ENCODE results near the gene NRG2. TPM values are rescaled to one million over a fixed set of nuclear protein-coding genes. Genes with fewer than 3 reads are reported as not detected.
A peak's percentile ranks its signal among the peaks of the same experiment; 100 is the strongest.

Gene NRG2
- total and polyA plus RNA-seq, 2 experiments from 2014 or later = 0.37 to 1.3 TPM

- peak; percentile 12; the same call in 2 of the 3 replicates for ATAC-seq
- TF ChIP-seq ZNF462 (CRISPR knock-in tag; IDR thresholded peaks at IDR 0.05) (no peak), CTCF (conservative IDR thresholded peaks at IDR 0.05; ENCODE audit: low read depth in 2 of 2) (peak in 1 of 2 experiments; percentile 41; a peak in 2 of 4 replicates)
- Histone ChIP-seq H3K27ac (ENCODE audit: low read depth) (no peak overlapping the region), H4K20me1 (replicated peaks; ENCODE audit: insufficient read depth) (no peaks in the 10 kb centered on the region), H3K36me3 (ENCODE audit: insufficient read depth) (no peaks in the 10 kb centered on the region), H3K4me1 (ENCODE audit: insufficient read depth) (no peaks in the 10 kb centered on the region), H3K4me3 (no peak overlapping the region), H3K4me2 (no peak overlapping the region), H3K79me2 (replicated peaks; ENCODE audit: insufficient read depth) (no peaks in the 10 kb centered on the region), H3F3A (replicated peaks; ENCODE audit: low read depth) (no peaks in the 10 kb centered on the region), H2AFZ (no peak overlapping the region), H3K27me3 (ENCODE audit: insufficient read depth) (no peaks in the 10 kb centered on the region), H3K9me2 (ENCODE audit: insufficient read depth) (no peaks in the 10 kb centered on the region)
- H3K27ac Mint-ChIP-seq = no peak overlapping the region
- no peaks in the 10 kb centered on the region for H3K36me3 Mint-ChIP-seq (ENCODE audit: low read depth)
- DNase-seq (ENCODE audit: low spot score) = no peak
- H3K9me3 Mint-ChIP-seq = no peaks in the 10 kb centered on the region
- H3K27me3 Mint-ChIP-seq (ENCODE audit: insufficient read depth, low read depth, poor library complexity) = peaks cover 15% of the 10 kb centered on the region
- H3K4me3 Mint-ChIP-seq = no peak overlapping the region
- H3K4me1 Mint-ChIP-seq = peaks cover 5% of the 10 kb centered on the region; the same call in 1 of the 3 replicates
Measured at GRCh38 chr5:139881143-139881733, 161.9 kb downstream of the NRG2 start.

Data from GM23338 (cell line).